Pulmonary artery endothelial cell (primary cell): ENCODE data around the gene UGT1A3. TPM values are rescaled to one million over a fixed set of nuclear protein-coding genes. Genes with fewer than 3 reads are reported as not detected.
"Not testable (repeated sequence)": the region's sequence is repeated elsewhere in the genome, so short reads cannot be mapped to it uniquely, and the experiment has no call there.

Source experiments
- DNase-seq: peaks from one replicate; pipeline ENCODE4 v3.0.0-alpha.2; 2011; ENCODE audit warnings: low read depth, low spot score
- total RNA-seq: library from RNA; depleted of rRNA; stranded (reverse); fragments of >200 nt; gene quantifications from 2 replicates; pipeline ENCODE4 v1.2.3, GENCODE V29; 2014

The UGT1A3 gene
- total RNA-seq, 1 donor from 2014 or later, result not detected

- no peak for DNase-seq
Observed at GRCh38 chr2:233707940-233708644, 20.8 kb upstream of the UGT1A3 start.

- DNase-seq, result no peak
Observed at GRCh38 chr2:233708942-233709341, 19.9 kb upstream of the UGT1A3 start.

- no peak for DNase-seq
Observed at GRCh38 chr2:233711312-233712008, 17.4 kb upstream of the UGT1A3 start.

- no peak for DNase-seq
Observed at GRCh38 chr2:233712611-233713261, 16.1 kb upstream of the UGT1A3 start, which contains the start of gene UGT1A5. Gene UGT1A5, plus strand, starts transcription at chr2:233712907. Its CDS starts 85 bp downstream, at chr2:233712992.

GRCh38 chr2:233713262-233713615 is 15.6 kb upstream of the UGT1A3 start:
- DNase-seq, result no peak

GRCh38 chr2:233714121-233714520 is 14.7 kb upstream of the UGT1A3 start:
- no peak for DNase-seq

GRCh38 chr2:233718552-233718951 is 10.3 kb upstream of the UGT1A3 start, which contains the start of gene UGT1A4:
Gene UGT1A4, plus strand, starts transcription at chr2:233718736. Its CDS starts 85 bp downstream, at chr2:233718821.
- no peak for DNase-seq

GRCh38 chr2:233736868-233737653 is 8.2 kb downstream of the UGT1A3 start:
- DNase-seq, result not testable (repeated sequence)

GRCh38 chr2:233740870-233741269 is 12.0 kb downstream of the UGT1A3 start:
- DNase-seq, result no peak

GRCh38 chr2:233743464-233744259 is 14.8 kb downstream of the UGT1A3 start:
- no peak for DNase-seq

- no peak for DNase-seq
Observed at GRCh38 chr2:233745073-233745755, 16.4 kb downstream of the UGT1A3 start.

GRCh38 chr2:233745838-233746237 is 17.0 kb downstream of the UGT1A3 start:
- not testable (repeated sequence) for DNase-seq

- no peak for DNase-seq
Observed at GRCh38 chr2:233746475-233747282, 17.8 kb downstream of the UGT1A3 start.

GRCh38 chr2:233747283-233747544 is 18.4 kb downstream of the UGT1A3 start:
- DNase-seq, result no peak

GRCh38 chr2:233750689-233751088 is 21.8 kb downstream of the UGT1A3 start:
- DNase-seq, result not testable (repeated sequence)

- DNase-seq, result not testable (repeated sequence)
Observed at GRCh38 chr2:233751212-233752009, 22.6 kb downstream of the UGT1A3 start.

GRCh38 chr2:233754872-233755611 is 26.2 kb downstream of the UGT1A3 start:
- DNase-seq, result no peak
